ENCODE measurements around the gene ABCA3. TPM values are rescaled to one million over a fixed set of nuclear protein-coding genes. Genes with fewer than 3 reads are reported as not detected.

ABCA3 gene
- total RNA-seq, 1 experiment from 2014 or later = 7.6 TPM

DNA sequence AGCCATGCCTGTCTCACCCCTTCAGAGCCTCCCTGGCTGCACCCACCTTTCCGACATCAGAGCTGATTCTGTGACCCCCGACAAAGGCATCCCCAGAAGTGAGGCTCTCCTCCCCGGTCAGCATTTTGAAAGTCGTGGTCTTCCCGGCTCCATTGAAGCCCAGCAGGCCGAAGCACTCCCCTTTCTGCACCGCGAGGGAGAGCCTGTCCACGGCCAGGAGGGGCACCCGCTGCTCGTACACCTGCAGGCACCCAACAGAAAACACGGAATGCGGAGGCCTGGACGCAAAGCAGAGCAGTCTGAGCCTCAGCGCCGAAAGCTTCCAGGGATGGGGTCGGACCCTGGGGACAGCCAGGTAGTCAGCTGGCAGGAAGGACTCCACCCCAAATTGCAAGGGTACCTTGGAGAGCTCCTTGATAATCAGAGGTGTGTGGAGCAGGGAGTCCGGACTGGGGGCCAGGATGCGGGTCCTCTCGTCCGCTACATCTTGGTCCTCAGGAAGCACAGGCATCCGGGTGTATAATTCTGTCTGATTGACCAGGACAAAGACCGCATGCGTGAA, 59.5 kb downstream of the ABCA3 start:
- DNase-seq = no peak
- H3K9me3 Mint-ChIP-seq (ENCODE audit: low read depth, unreplicated experiment) = no peaks in the 10 kb centered on the region
- H3K4me3 Mint-ChIP-seq (ENCODE audit: low read depth, unreplicated experiment) = no peak overlapping the region
- TF ChIP-seq, protein P1, sequence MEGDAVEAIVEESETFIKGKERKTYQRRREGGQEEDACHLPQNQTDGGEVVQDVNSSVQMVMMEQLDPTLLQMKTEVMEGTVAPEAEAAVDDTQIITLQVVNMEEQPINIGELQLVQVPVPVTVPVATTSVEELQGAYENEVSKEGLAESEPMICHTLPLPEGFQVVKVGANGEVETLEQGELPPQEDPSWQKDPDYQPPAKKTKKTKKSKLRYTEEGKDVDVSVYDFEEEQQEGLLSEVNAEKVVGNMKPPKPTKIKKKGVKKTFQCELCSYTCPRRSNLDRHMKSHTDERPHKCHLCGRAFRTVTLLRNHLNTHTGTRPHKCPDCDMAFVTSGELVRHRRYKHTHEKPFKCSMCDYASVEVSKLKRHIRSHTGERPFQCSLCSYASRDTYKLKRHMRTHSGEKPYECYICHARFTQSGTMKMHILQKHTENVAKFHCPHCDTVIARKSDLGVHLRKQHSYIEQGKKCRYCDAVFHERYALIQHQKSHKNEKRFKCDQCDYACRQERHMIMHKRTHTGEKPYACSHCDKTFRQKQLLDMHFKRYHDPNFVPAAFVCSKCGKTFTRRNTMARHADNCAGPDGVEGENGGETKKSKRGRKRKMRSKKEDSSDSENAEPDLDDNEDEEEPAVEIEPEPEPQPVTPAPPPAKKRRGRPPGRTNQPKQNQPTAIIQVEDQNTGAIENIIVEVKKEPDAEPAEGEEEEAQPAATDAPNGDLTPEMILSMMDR (IDR thresholded peaks at IDR 0.05; ENCODE audit: unreplicated experiment) = no peak
- peaks cover 5% of the 10 kb centered on the region for H3K36me3 Mint-ChIP-seq (ENCODE audit: insufficient read depth, unreplicated experiment)
- CTCF ChIA-PET = no interaction called here
- BruUV-seq (replicated peaks) = no TSS peak
- intact Hi-C loops (cut with micrococcal nuclease; ENCODE audit: unreplicated experiment) = no loop called here
- peaks cover 26% of the 10 kb centered on the region for H3K27me3 Mint-ChIP-seq (ENCODE audit: unreplicated experiment)
- no peaks in the 10 kb centered on the region for H3K4me1 Mint-ChIP-seq (ENCODE audit: low read depth, unreplicated experiment)
- no peak overlapping the region for H3K27ac Mint-ChIP-seq (ENCODE audit: unreplicated experiment)

DNA sequence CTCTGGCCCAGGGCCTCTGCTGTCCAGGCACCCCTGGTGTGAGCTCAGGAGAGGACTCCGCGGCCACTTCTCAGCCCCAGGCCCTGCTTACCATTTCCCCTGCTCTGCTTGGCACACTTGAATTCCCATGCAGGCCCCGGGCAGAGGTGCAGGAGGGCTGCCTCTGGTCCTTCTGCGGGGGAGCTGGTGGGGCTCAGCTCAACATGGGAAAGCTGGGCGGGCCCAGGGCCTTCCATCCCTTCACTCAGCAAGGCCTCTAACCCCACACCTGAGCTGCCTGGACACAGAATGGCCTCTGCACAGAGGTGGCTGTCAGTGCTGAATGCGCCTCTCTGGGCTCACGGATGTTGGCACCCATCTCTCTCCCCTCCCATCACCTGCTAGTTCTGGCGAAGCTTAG, 60.1 kb downstream of the ABCA3 start:
- Mint-ChIP-seq H3K27ac (ENCODE audit: unreplicated experiment) (no peak overlapping the region), H3K4me1 (ENCODE audit: low read depth, unreplicated experiment) (no peaks in the 10 kb centered on the region), H3K36me3 (ENCODE audit: insufficient read depth, unreplicated experiment) (peaks cover 5% of the 10 kb centered on the region), H3K27me3 (ENCODE audit: unreplicated experiment) (peaks cover 26% of the 10 kb centered on the region), H3K4me3 (ENCODE audit: low read depth, unreplicated experiment) (no peak overlapping the region), H3K9me3 (ENCODE audit: low read depth, unreplicated experiment) (no peaks in the 10 kb centered on the region)
- TF ChIP-seq, protein P1 (IDR thresholded peaks at IDR 0.05; ENCODE audit: unreplicated experiment) = no peak
- no TSS peak for BruUV-seq (replicated peaks)
- intact Hi-C loops (cut with micrococcal nuclease; ENCODE audit: unreplicated experiment) = no loop called here
- DNase-seq = no peak
- CTCF ChIA-PET = no interaction called here

DNA sequence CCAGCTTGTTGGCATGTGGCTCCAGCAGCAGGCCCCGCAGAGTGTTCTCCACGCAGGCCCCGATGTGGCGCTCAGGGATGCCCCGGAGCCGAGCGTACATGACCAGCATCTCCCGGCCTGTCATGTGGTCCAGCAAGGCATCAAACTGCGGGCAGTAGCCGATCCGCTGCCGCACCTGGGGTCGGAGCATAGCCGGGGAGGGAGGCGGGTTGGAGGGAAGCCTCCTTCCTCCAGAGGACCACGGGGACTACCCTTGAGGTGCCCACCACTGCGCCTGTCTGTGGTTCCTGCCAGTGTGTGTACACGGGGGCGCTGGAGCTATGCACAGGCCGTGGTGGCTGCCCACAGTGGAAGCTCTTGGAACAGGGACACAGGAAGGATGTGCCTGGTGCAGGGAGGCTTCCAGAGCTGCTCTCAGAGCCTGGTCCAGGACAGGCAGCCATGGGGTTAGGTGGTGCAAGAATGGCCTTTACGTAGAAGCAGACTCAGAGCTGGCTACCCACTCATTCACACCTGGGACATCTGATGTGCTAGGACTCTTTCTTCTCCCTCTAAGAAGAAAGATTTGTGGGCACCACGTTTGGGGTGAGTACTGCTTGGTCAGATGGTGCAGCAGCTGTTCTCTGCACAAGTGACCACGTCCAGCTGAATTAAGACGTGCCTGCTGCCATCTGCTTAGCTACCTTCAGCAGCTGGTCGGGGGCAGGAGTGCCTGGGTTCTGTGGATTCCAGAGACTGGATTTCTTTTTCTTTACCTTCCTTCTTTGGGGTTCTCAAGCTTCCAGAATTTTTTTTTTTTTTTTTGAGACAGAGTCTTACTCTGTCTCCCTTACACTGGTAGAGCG, 61.4 kb downstream of the ABCA3 start:
- Mint-ChIP-seq H3K36me3 (ENCODE audit: insufficient read depth, unreplicated experiment) (no peaks in the 10 kb centered on the region), H3K27ac (ENCODE audit: unreplicated experiment) (no peak overlapping the region), H3K9me3 (ENCODE audit: low read depth, unreplicated experiment) (no peaks in the 10 kb centered on the region), H3K4me3 (ENCODE audit: low read depth, unreplicated experiment) (no peak overlapping the region), H3K27me3 (ENCODE audit: unreplicated experiment) (peaks cover 25% of the 10 kb centered on the region), H3K4me1 (ENCODE audit: low read depth, unreplicated experiment) (no peaks in the 10 kb centered on the region)
- TF ChIP-seq, protein P1 (IDR thresholded peaks at IDR 0.05; ENCODE audit: unreplicated experiment) = no peak
- no TSS peak for BruUV-seq (replicated peaks)
- DNase-seq = no peak
- intact Hi-C loops (cut with micrococcal nuclease; ENCODE audit: unreplicated experiment) = no loop called here
- CTCF ChIA-PET = interaction anchor here (0.6 to 1.0 kb wide), 2 partner anchors 10 to 11 kb away, joined by 3 read pairs; no protein-coding TSS in a partner anchor

DNA sequence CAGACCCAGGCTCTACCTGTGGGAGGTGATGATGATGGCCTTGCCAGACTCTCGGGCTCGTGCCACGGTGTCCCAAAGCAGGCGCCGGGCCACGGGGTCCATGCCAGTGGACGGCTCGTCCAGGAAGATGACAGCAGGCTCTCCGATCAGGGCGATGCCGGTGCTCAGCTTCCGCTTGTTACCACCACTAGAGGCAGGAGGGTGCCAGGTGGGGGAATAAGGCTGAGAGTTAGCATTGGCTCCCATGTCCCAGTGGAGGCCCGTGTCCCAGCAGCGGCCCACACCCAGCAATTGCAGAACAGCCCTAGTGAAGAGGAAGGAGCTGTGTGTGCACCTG, 62.3 kb downstream of the ABCA3 start:
- Mint-ChIP-seq H3K9me3 (ENCODE audit: low read depth, unreplicated experiment) (no peaks in the 10 kb centered on the region), H3K4me1 (ENCODE audit: low read depth, unreplicated experiment) (no peaks in the 10 kb centered on the region), H3K27me3 (ENCODE audit: unreplicated experiment) (peaks cover 15% of the 10 kb centered on the region), H3K4me3 (ENCODE audit: low read depth, unreplicated experiment) (no peak overlapping the region), H3K27ac (ENCODE audit: unreplicated experiment) (no peak overlapping the region), H3K36me3 (ENCODE audit: insufficient read depth, unreplicated experiment) (peaks cover 8% of the 10 kb centered on the region)
- no peak for DNase-seq
- BruUV-seq (replicated peaks) = no TSS peak
- intact Hi-C loops (cut with micrococcal nuclease; ENCODE audit: unreplicated experiment) = no loop called here
- TF ChIP-seq, protein P1 (IDR thresholded peaks at IDR 0.05; ENCODE audit: unreplicated experiment) = no peak
- CTCF ChIA-PET = interaction anchor here (1.0 kb wide), 1 partner anchor 10 kb away, joined by 3 read pairs; no protein-coding TSS in a partner anchor
